AG04449 (cell line): ENCODE data around the gene MTARC2.

Experiments used
- CTCF ChIA-PET: fragments of 350-600 bp; formaldehyde crosslinking; extraction: SDS; loops from one replicate; lab custom pipeline; 2021; ENCODE audit warnings: antibody characterized with exemption; lab: Yijun Ruan, JAX
- POLR2A ChIA-PET: fragments of 400-600, 350-600 bp; formaldehyde crosslinking; extraction: SDS; loops from one replicate; lab custom pipeline; 2020; ENCODE audit warnings: antibody characterized with exemption, inconsistent platforms; lab: Yijun Ruan, JAX
- DNase-seq: peaks from one replicate; pipeline ENCODE4 v3.0.0-alpha.2; 2010; ENCODE audit warnings: low read depth, low spot score
- H3K4me3 ChIP-seq: 2 replicates; pipeline ENCODE4 v1.5.1; 2011; ENCODE audit warnings: low read depth, mild to moderate bottlenecking, control low read depth, low read length
- CTCF ChIP-seq: IDR thresholded peaks from one replicate; pipeline ENCODE4 v1.5.1; 2011; ENCODE audit warnings: mild to moderate bottlenecking, moderate library complexity, low read length, control low read depth, inconsistent platforms; ENCODE audit not compliant: insufficient read depth; ENCODE audit errors: missing control alignments

MTARC2 gene

DNA sequence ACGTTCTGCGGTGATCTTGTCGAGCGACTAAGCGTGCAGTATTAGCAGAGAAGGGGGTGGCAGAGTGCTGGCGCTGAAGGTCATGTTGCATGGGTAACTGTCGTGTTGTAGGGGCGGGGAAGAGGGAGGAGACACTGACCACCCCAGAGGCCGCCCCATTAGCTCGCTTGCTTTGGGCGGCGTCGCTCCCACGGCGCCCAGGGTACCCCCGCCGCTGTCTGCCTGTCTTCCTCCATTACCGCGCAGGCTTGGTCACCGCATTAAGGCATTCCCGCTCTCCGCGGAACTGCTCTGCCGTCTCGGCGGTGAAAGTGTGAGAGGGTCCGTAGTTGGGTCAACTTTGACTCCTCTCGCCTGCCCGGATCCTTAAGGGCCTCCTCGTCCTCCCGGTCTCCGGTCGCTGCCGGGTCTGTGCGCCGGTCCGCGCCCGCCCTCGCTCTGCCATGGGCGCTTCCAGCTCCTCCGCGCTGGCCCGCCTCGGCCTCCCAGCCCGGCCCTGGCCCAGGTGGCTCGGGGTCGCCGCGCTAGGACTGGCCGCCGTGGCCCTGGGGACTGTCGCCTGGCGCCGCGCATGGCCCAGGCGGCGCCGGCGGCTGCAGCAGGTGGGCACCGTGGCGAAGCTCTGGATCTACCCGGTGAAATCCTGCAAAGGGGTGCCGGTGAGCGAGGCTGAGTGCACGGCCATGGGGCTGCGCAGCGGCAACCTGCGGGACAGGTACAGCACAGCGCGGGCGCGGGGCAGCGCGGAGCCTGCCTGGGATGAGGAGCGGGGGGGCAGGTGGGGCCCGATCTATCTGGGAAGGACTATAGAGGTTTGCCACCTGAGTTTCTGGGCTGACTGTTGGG lies at the start of gene MTARC2:
Gene MTARC2 (plus strand): TSS at position 234 of the 846 bp plus-strand sequence. CDS start 210 bp downstream, at position 444.
- TF ChIP-seq CTCF = no peak
- CTCF ChIA-PET = interaction anchor here (1.4 to 4.5 kb wide), 4 partner anchors 14 to 55 kb away, joined by 4 to 36 read pairs (median 6); no protein-coding TSS in a partner anchor
- POLR2A ChIA-PET = interaction anchor here (0.6 kb wide), 1 partner anchor 73 kb away, joined by 3 read pairs; no protein-coding TSS in a partner anchor
- H3K4me3 ChIP-seq = peak within 1 kb of the TSS; percentile 72
- peak; percentile 10 for DNase-seq

GRCh38 chr1:220698607-220699016 lies 49.5 kb upstream of the MTARC2 start:
- CTCF ChIA-PET = interaction anchor here (0.6 to 0.9 kb wide), 2 partner anchors 17 to 77 kb away, joined by 3 read pairs; no protein-coding TSS in a partner anchor

DNA sequence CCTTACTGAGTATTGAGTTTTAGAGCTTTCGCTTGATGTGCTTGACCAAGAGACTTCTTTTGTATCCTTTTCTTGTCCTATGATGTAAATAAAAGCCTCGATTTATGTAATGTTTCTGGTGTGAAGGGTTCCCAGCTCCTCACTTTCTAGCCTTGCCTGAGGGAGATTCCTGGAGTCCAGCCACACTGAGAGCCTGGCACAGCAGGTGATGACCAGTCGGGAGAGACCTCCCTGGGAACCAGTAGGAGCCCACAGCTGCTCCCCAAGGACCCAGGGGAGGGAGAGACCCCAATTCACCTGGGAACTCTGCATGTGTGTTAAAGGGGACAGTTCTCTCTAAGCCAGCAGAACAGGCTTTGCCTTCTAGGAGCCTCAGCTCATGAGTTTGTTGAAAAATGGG lies 49.1 kb upstream of the MTARC2 start:
- CTCF ChIA-PET = interaction anchor here (0.6 to 0.9 kb wide), 2 partner anchors 18 to 76 kb away, joined by 3 read pairs; no protein-coding TSS in a partner anchor
- POLR2A ChIA-PET = no interaction called here

More at GRCh38 chr1:220698607-220699016, 49.5 kb upstream of the MTARC2 start:
- no peak overlapping the region for H3K4me3 ChIP-seq
- no peak for DNase-seq
- POLR2A ChIA-PET = no interaction called here
- no peak for TF ChIP-seq CTCF

DNA sequence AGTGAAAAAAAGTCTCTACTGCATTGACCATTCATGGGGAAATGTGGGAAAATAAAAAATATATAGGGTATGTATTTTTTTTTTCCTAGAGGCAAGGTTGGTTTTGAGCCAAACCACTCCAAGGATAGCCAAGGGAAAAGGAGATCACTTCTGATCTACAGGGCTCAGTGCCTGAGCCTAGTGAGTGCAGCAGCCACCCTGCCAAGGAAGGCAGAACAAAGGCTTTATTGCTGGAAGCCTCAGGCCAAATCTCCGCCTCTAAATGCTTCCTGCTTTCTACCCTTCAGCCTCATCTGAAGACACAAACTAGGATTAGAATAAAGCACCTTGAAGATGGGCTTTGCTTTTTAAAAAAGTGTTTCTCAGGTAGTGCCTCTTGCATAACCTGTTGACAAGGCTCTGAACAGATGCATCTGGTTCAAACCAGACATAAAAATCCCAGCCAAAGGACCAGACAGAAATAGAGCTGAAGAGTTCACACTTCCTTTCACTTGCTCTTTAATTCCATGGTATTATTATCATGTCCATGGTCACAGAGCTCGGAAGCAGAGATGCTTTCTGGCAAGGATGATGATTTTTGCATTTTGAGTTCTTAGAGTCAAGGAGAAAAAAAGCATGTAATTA lies 47.5 kb upstream of the MTARC2 start:
- no peak for DNase-seq
- H3K4me3 ChIP-seq = no peak overlapping the region
- CTCF ChIA-PET = no interaction called here
- POLR2A ChIA-PET = no interaction called here
- no peak for TF ChIP-seq CTCF

More for the DNA sequence above, 49.1 kb upstream of the MTARC2 start:
- no peak overlapping the region for H3K4me3 ChIP-seq
- TF ChIP-seq CTCF = no peak
- no peak for DNase-seq

- ChIA-PET POLR2A (no interaction called here), CTCF (interaction anchor here (1.5 to 1.6 kb wide), 2 partner anchors 9 to 31 kb away, joined by 4 to 5 read pairs; no protein-coding TSS in a partner anchor)
- DNase-seq = no peak
- no peak overlapping the region for H3K4me3 ChIP-seq
- TF ChIP-seq CTCF = no peak
Measured at GRCh38 chr1:220701974-220702373, 46.1 kb upstream of the MTARC2 start.
